Activated T-cell treated with anti-CD3 and anti-CD28 coated beads, Interleukin-2, amount 50 U/mL, for 72 hours (primary cell): Measurements from ENCODE around the gene APEH. TPM values are rescaled to one million over a fixed set of nuclear protein-coding genes. Genes with fewer than 3 reads are reported as not detected.

ENCODE experiments used
- ATAC-seq, 2 donors: fragments of 150-1000 bp; cut with Tn5 transposase; replicated peaks in 1 of 2; 2 replicates each; pipeline ENCODE4 v1.10.0; 2021; ENCODE audit warnings: moderate library complexity in 2 of 2, mild to moderate bottlenecking in 1 of 2
- DNase-seq, 2 donors: peaks; one replicate each; pipeline ENCODE4 v3.0.0; 2021 to 2022; ENCODE audit warnings: mixed read lengths in 1 of 2
- H3K27ac Mint-ChIP-seq: one replicate; pipeline ENCODE4 v1.8.0; 2022; ENCODE audit warnings: mild to moderate bottlenecking, moderate library complexity, mixed read lengths
- H3K27me3 Mint-ChIP-seq: one replicate; pipeline ENCODE4 v1.8.0; 2022; ENCODE audit warnings: low read depth, mixed read lengths
- H3K36me3 Mint-ChIP-seq, 2 donors: one replicate each; pipeline ENCODE4 v1.8.0; 2022; ENCODE audit warnings: mixed read lengths in 2 of 2, mild to moderate bottlenecking in 1 of 2; ENCODE audit not compliant: insufficient read depth in 2 of 2
- H3K4me1 Mint-ChIP-seq: one replicate; pipeline ENCODE4 v1.8.0; 2022; ENCODE audit warnings: low read depth, mixed read lengths
- H3K4me3 Mint-ChIP-seq, 2 donors: one replicate each; pipeline ENCODE4 v1.8.0; 2022; ENCODE audit warnings: mild to moderate bottlenecking in 2 of 2, mixed read lengths in 2 of 2, moderate library complexity in 2 of 2
- H3K9me3 Mint-ChIP-seq, 2 donors: one replicate each; pipeline ENCODE4 v1.8.0; 2022; ENCODE audit warnings: mixed read lengths in 2 of 2
- total RNA-seq, 2 donors: library from RNA; stranded (reverse); gene quantifications; one replicate each; pipeline ENCODE4 v1.2.3, GENCODE V29; 2022

The APEH gene
- total RNA-seq, 2 donors from 2014 or later, result 82.7 to 108 TPM

DNA sequence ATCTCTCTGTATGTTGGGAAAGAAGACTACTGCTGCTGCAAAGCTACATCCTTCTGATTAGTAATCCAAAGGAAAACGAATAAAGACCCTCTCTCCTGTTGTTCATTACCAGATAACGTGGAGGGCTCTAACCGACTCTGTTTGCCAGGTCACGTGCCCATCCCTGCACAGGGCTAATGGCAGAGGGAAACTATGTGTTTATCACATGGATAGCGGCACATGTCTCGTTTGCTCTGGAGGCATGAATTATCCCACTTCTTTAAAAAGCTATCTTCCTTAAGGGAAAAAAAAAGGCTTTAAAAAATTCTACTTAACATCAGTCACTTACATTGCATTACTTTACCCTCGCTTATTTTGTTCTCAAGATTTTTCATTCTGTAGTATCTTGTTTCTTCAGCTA lies 32.9 kb upstream of the APEH start:
- H3K27ac Mint-ChIP-seq, result no peak overlapping the region
- DNase-seq (no peak), ATAC-seq (no peak)
- no peaks in the 10 kb centered on the region for H3K36me3 Mint-ChIP-seq
- no peak overlapping the region for H3K4me3 Mint-ChIP-seq
- H3K4me1 Mint-ChIP-seq, result no peaks in the 10 kb centered on the region
- H3K27me3 Mint-ChIP-seq, result no peaks in the 10 kb centered on the region
- no peaks in the 10 kb centered on the region for H3K9me3 Mint-ChIP-seq

DNA sequence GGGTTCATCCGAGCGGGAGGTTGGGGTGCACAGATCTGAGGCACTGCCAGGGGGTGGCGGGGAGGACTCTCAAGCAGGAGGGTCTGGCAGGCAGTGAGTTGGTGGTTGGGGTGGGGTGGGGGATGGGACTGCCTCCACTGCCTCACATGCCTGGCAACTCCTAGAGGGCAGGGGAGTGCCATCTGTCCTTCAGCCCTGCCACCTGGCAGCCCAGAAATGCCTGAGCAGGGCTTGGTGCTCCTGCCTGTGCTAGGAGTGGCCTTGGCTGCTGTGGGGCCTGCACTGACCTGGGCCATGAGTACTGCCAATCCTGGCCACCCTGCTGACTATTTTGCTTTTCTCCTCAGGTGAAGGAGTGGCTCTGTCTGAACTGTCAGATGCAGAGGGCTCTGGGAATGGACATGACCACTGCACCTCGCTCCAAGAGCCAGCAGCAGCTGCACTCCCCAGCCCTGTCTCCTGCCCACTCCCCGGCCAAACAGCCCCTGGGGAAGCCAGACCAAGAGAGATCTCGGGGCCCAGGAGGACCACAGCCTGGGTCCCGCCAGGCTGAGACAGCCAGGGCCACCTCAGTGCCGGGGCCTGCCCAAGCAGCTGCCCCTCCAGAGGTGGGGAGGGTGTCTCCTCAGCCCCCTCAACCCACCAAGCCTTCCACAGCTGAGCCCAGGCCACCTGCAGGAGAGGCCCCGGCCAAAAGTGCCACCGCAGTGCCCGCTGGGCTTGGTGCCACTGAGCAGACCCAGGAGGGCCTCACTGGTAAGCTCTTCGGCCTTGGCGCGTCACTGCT lies 32.0 kb upstream of the APEH start:
- DNase-seq, result no peak
- Mint-ChIP-seq H3K27me3 (no peaks in the 10 kb centered on the region), H3K4me3 (no peak overlapping the region), H3K36me3 (no peaks in the 10 kb centered on the region), H3K4me1 (no peaks in the 10 kb centered on the region), H3K9me3 (no peaks in the 10 kb centered on the region), H3K27ac (no peak overlapping the region)
- ATAC-seq, result no peak

DNA sequence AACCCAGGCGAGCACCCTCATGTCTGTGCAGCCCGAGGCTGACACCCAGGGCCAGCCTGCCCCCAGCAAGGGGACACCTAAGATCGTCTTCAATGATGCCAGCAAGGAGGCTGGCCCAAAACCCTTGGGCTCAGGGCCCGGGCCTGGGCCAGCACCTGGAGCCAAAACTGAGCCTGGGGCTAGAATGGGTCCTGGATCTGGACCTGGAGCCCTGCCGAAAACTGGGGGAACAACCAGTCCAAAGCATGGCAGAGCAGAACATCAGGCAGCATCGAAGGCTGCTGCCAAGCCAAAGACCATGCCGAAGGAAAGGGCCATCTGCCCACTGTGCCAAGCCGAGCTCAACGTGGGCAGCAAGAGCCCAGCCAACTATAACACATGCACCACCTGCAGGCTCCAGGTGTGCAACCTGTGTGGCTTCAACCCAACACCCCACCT lies 31.4 kb upstream of the APEH start:
- no peaks in the 10 kb centered on the region for H3K4me1 Mint-ChIP-seq
- DNase-seq, result no peak
- no peak for ATAC-seq
- no peak overlapping the region for H3K4me3 Mint-ChIP-seq
- H3K27me3 Mint-ChIP-seq, result no peaks in the 10 kb centered on the region
- no peak overlapping the region for H3K27ac Mint-ChIP-seq
- no peaks in the 10 kb centered on the region for H3K36me3 Mint-ChIP-seq
- no peaks in the 10 kb centered on the region for H3K9me3 Mint-ChIP-seq

DNA sequence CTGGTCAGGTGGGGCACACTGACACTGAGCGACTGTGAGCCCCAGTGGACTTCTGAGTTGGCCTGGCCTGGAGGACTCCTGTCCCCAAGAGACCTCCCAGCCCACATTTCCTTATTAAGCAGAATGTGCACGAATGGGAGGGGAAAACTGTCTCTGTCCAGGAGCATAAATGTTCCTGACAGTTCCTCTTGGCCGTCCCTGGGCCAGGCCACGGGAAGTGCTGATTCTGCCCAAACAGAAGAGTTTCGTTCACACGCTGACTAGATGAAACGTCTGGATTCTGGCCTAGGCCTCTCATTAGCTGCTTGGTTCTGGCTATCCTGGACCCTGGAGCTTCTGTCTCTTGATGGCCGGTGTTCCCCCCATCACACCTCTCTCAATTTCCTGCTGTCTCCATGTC lies 29.5 kb upstream of the APEH start:
- no peak overlapping the region for H3K4me3 Mint-ChIP-seq
- H3K4me1 Mint-ChIP-seq, result no peaks in the 10 kb centered on the region
- ATAC-seq, result no peak
- no peaks in the 10 kb centered on the region for H3K36me3 Mint-ChIP-seq
- H3K9me3 Mint-ChIP-seq, result no peaks in the 10 kb centered on the region
- H3K27me3 Mint-ChIP-seq, result no peaks in the 10 kb centered on the region
- DNase-seq, result no peak
- H3K27ac Mint-ChIP-seq, result no peak overlapping the region

DNA sequence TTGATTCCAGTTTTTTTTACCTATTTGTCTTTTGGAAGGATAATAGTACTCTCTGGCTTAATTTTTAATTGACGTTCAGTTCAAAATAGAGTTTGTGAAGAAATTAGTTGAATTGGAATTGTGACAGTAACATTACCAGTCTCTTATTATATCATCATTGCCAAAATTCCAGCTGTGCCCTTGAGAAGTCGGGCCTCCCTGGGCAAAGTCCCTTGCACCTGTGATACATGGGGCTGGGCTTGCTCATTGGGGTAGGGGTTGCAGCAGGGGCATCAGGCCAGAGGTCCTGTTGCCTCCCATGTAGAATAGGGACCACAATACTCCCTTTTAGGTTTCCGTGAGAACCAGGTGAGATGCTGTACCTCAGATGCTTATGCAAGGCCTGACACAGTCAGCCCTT lies 27.9 kb upstream of the APEH start:
- Mint-ChIP-seq H3K36me3 (no peaks in the 10 kb centered on the region), H3K4me1 (no peaks in the 10 kb centered on the region), H3K4me3 (no peak overlapping the region), H3K27ac (no peak overlapping the region), H3K9me3 (no peaks in the 10 kb centered on the region), H3K27me3 (no peaks in the 10 kb centered on the region)
- DNase-seq (no peak), ATAC-seq (no peak)

DNA sequence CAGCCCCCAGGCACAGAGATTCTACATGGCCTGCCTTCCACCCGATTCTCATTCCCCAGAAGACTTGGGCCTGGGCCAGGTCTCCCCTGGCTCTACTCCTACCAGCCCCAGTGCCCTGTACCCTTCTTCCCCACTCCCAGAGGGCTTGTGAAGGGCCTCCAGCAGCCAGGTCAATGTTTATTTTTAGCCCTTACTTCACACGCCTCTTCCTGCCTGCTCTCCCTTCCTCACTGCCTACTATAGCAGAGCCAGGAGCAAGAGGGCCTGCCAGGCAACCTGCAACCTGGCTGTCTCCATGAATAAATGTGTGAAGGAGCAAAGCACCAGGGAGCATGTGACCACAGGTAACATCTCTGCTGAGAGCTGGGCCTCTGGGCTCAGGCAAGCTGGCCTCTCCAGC lies 26.4 kb upstream of the APEH start:
- H3K27ac Mint-ChIP-seq, result no peak overlapping the region
- ATAC-seq (no peak), DNase-seq (no peak)
- H3K4me1 Mint-ChIP-seq, result no peaks in the 10 kb centered on the region
- no peaks in the 10 kb centered on the region for H3K9me3 Mint-ChIP-seq
- H3K27me3 Mint-ChIP-seq, result no peaks in the 10 kb centered on the region
- no peak overlapping the region for H3K4me3 Mint-ChIP-seq
- H3K36me3 Mint-ChIP-seq, result no peaks in the 10 kb centered on the region

DNA sequence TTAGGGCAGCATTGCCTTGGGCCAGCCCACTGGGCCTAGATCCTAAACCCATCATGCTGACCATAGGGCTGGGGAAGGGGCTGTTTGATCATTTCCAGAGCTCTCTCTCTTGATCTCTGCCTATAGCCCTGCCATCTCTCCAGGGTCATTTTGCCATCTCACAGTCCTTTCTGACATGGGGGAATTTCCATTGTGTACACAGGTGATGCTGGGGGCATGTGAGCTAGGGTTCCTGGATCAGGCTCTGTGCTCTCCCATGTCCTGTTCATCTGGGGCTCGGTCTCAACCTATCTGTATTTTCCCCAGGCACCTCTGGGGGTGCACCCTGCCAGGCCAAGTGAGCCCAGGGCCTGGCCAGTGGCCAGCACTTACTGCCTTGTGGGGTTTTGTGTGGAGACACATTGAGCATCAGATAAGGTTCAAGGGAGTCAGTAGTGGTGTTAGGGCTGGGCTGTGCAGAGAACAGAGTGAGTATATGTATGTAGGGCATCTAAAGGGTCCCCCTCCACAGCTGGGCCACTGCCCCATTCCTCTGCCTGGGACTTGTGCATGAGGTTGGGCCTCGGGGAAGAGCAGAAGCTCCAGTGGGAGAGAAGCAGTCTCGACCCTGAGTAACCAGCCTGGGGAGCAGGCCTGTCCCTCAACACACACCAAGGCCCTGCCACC lies 25.7 kb upstream of the APEH start:
- H3K36me3 Mint-ChIP-seq, result no peaks in the 10 kb centered on the region
- no peak overlapping the region for H3K27ac Mint-ChIP-seq
- no peaks in the 10 kb centered on the region for H3K27me3 Mint-ChIP-seq
- no peak overlapping the region for H3K4me3 Mint-ChIP-seq
- ATAC-seq (no peak), DNase-seq (no peak)
- H3K4me1 Mint-ChIP-seq, result no peaks in the 10 kb centered on the region
- H3K9me3 Mint-ChIP-seq, result no peaks in the 10 kb centered on the region

DNA sequence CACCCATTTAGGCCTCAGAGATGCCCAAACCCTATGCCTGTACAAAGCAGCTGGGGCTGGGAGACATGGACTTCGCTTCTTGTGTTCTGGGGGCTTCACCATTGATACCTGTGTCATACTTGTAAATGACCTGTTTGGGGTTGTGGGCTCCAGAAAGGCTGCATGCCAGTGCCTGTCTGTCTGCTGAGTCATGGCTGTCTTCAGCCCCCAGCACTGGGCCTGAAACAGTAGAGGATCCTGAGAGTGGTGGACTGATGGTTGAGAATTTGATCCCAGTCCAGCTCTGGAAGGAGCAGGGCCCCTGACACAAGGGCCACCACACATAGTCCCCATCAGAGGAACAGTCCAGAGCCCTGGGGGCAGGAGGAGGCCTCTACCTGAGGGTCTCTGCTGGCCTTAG lies 24.6 kb upstream of the APEH start:
- ATAC-seq (no peak), DNase-seq (no peak)
- Mint-ChIP-seq H3K36me3 (no peaks in the 10 kb centered on the region), H3K4me1 (no peaks in the 10 kb centered on the region), H3K27me3 (no peaks in the 10 kb centered on the region), H3K4me3 (no peak overlapping the region), H3K27ac (no peak overlapping the region), H3K9me3 (no peaks in the 10 kb centered on the region)

DNA sequence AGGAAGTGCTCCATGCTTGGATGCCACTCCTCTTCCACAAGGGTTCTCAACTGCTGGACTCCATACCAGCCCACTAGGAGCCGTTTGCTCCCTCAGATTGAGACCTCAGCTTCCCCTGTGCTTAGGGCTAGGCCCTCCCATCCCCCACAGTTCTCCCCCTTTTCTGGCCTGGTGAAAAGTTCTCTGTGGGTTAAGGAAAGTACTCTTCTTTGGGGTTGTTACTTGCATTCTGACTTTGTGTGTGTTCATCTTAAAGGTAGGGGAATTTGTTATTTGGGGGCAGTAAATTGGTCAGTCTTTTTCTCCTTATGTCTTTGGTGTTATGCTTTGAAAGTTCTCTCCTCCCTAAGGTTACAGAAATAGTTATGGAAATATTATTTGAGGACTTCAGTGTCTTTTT lies 24.0 kb upstream of the APEH start:
- no peaks in the 10 kb centered on the region for H3K27me3 Mint-ChIP-seq
- no peak overlapping the region for H3K4me3 Mint-ChIP-seq
- no peak overlapping the region for H3K27ac Mint-ChIP-seq
- no peaks in the 10 kb centered on the region for H3K9me3 Mint-ChIP-seq
- no peaks in the 10 kb centered on the region for H3K36me3 Mint-ChIP-seq
- peak in 1 of 2 donors; percentile 25 for ATAC-seq
- DNase-seq, result no peak
- no peaks in the 10 kb centered on the region for H3K4me1 Mint-ChIP-seq

DNA sequence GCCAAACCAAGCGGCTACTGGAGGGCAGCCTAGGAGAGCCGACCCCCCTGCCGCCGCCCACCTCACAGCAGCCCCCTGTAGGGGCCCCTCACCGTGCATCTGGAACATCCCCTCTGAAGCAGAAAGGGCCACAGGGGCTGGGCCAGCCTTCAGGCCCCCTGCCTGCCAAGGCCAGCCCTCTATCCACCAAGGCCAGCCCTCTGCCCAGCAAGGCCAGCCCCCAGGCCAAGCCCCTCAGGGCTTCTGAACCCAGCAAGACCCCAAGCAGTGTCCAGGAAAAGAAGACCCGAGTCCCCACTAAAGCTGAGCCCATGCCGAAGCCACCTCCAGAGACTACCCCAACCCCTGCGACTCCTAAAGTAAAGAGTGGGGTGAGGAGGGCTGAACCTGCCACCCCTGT lies 23.5 kb upstream of the APEH start:
- DNase-seq (no peak), ATAC-seq (no peak)
- H3K27ac Mint-ChIP-seq, result no peak overlapping the region
- no peaks in the 10 kb centered on the region for H3K36me3 Mint-ChIP-seq
- H3K4me1 Mint-ChIP-seq, result no peaks in the 10 kb centered on the region
- H3K4me3 Mint-ChIP-seq, result no peak overlapping the region
- H3K9me3 Mint-ChIP-seq, result no peaks in the 10 kb centered on the region
- H3K27me3 Mint-ChIP-seq, result no peaks in the 10 kb centered on the region

DNA sequence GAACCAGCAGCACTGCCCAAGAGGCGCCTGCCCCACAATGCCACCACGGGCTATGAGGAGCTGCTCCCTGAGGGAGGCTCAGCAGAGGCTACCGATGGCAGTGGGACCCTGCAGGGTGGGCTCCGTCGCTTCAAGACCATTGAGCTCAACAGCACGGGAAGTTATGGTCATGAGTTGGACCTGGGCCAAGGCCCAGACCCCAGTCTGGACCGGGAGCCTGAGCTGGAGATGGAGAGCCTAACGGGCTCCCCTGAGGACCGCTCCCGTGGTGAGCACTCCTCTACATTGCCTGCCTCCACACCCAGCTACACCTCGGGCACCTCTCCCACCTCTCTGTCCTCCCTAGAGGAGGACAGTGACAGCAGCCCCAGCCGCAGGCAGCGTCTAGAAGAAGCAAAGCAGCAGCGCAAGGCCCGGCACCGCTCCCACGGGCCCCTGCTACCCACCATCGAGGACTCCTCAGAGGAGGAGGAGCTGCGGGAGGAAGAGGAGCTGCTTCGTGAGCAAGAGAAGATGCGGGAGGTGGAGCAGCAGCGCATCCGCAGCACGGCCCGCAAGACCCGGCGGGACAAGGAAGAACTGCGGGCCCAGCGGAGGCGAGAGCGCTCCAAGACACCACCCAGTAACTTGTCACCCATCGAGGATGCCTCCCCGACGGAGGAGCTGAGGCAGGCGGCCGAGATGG lies 21.8 kb upstream of the APEH start:
- Mint-ChIP-seq H3K9me3 (no peaks in the 10 kb centered on the region), H3K4me3 (no peak overlapping the region), H3K4me1 (peaks cover 5% of the 10 kb centered on the region), H3K36me3 (no peaks in the 10 kb centered on the region), H3K27ac (no peak overlapping the region), H3K27me3 (no peaks in the 10 kb centered on the region)
- DNase-seq, result no peak
- ATAC-seq, result no peak

DNA sequence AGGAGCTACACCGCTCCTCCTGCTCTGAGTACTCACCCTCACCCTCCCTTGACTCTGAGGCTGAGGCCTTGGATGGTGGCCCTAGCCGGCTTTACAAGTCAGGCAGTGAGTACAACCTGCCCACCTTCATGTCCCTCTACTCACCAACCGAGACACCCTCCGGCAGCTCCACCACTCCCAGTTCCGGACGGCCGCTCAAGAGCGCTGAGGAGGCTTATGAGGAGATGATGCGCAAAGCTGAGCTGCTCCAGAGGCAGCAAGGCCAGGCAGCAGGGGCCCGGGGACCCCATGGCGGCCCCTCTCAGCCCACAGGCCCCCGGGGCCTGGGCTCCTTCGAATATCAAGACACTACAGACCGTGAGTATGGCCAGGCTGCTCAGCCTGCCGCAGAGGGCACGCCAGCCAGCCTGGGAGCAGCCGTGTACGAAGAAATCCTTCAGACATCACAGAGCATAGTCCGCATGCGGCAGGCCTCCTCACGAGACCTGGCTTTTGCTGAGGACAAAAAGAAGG lies 21.2 kb upstream of the APEH start:
- ATAC-seq, result no peak
- Mint-ChIP-seq H3K27me3 (no peaks in the 10 kb centered on the region), H3K9me3 (no peaks in the 10 kb centered on the region), H3K4me3 (no peak overlapping the region), H3K27ac (no peak overlapping the region), H3K36me3 (no peaks in the 10 kb centered on the region), H3K4me1 (peaks cover 5% of the 10 kb centered on the region)
- no peak for DNase-seq

DNA sequence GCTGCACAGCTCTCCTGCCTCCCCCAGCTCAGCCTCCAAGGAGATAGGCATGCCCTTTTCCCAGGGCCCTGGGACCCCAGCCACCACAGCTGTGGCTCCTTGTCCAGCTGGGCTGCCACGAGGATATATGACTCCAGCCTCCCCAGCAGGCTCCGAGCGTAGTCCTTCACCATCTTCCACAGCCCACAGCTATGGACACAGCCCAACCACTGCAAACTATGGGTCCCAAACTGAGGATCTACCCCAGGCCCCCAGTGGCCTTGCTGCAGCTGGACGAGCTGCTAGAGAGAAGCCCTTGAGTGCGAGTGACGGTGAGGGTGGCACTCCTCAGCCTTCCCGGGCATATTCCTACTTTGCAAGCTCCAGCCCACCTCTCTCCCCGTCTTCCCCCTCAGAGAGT lies 20.5 kb upstream of the APEH start:
- Mint-ChIP-seq H3K4me3 (no peak overlapping the region), H3K36me3 (no peaks in the 10 kb centered on the region), H3K9me3 (no peaks in the 10 kb centered on the region), H3K27me3 (no peaks in the 10 kb centered on the region), H3K27ac (no peak overlapping the region), H3K4me1 (peaks cover 5% of the 10 kb centered on the region)
- DNase-seq (no peak), ATAC-seq (no peak)
